GM23248 (cell line): ENCODE data around the gene OR2B2. TPM values are rescaled to one million over a fixed set of nuclear protein-coding genes. Genes with fewer than 3 reads are reported as not detected.
A peak's percentile ranks its signal among the peaks of the same experiment; 100 is the strongest.

Experiments used
- DNase-seq: peaks from one replicate; pipeline ENCODE4 v3.0.0-alpha.2; 2015
- H2AFZ ChIP-seq: fragments of 200-600 bp; sonication (generic); 2 replicates; pipeline ENCODE4 v1.6.1; 2016; ENCODE audit warnings: antibody characterized with exemption
- H3F3A ChIP-seq: fragments of 200-600 bp; sonication (generic); 2 replicates; pipeline ENCODE4 v1.6.1; 2016; ENCODE audit warnings: mild to moderate bottlenecking, antibody characterized with exemption, mixed run types; ENCODE audit not compliant: insufficient read depth
- H3K27ac ChIP-seq: fragments of 200-600 bp; sonication (generic); 2 replicates; pipeline ENCODE4 v1.5.1; 2016; ENCODE audit warnings: mild to moderate bottlenecking
- H3K27me3 ChIP-seq: fragments of 200-600 bp; sonication (generic); replicated peaks from 2 replicates; pipeline ENCODE4 v1.6.1; 2016; ENCODE audit warnings: mild to moderate bottlenecking; ENCODE audit not compliant: insufficient read depth
- H3K36me3 ChIP-seq: fragments of 200-600 bp; sonication (generic); 2 replicates; pipeline ENCODE4 v1.6.1; 2016; ENCODE audit warnings: low read depth, mild to moderate bottlenecking
- H3K4me1 ChIP-seq: fragments of 200-600 bp; sonication (generic); 2 replicates; pipeline ENCODE4 v1.6.1; 2016; ENCODE audit warnings: mild to moderate bottlenecking; ENCODE audit not compliant: insufficient read depth
- H3K4me2 ChIP-seq: fragments of 200-600 bp; sonication (generic); one replicate; pipeline ENCODE4 v1.6.1; 2016; ENCODE audit warnings: mild to moderate bottlenecking; ENCODE audit not compliant: unreplicated experiment
- H3K4me3 ChIP-seq: fragments of 200-600 bp; sonication (generic); 2 replicates; pipeline ENCODE4 v1.5.1; 2016; ENCODE audit warnings: mild to moderate bottlenecking
- H3K79me2 ChIP-seq: fragments of 200-600 bp; sonication (generic); 2 replicates; pipeline ENCODE4 v1.6.1; 2016; ENCODE audit warnings: mild to moderate bottlenecking; ENCODE audit not compliant: insufficient read depth
- H3K9ac ChIP-seq: fragments of 200-600 bp; sonication (generic); 2 replicates; pipeline ENCODE4 v1.6.1; 2016; ENCODE audit warnings: mild to moderate bottlenecking
- H3K9me2 ChIP-seq: fragments of 200-600 bp; sonication (generic); 2 replicates; pipeline ENCODE4 v1.6.1; 2016; ENCODE audit warnings: mixed run types, mild to moderate bottlenecking, moderate library complexity; ENCODE audit not compliant: insufficient read depth
- H3K9me3 ChIP-seq: fragments of 200-600 bp; sonication (generic); one replicate; pipeline ENCODE4 v1.6.1; 2017; ENCODE audit warnings: low read depth
- H4K20me1 ChIP-seq: fragments of 200-600 bp; sonication (generic); 2 replicates; pipeline ENCODE4 v1.6.0; 2016; ENCODE audit not compliant: insufficient read depth
- EZH2 ChIP-seq: fragments of 200-600 bp; sonication (generic); IDR thresholded peaks from 2 replicates; pipeline ENCODE4 v1.6.1; 2018; ENCODE audit warnings: antibody characterized with exemption, mild to moderate bottlenecking; ENCODE audit not compliant: insufficient read depth, poor library complexity, severe bottlenecking
- EZH2phosphoT487 ChIP-seq: fragments of 200-600 bp; sonication (generic); IDR thresholded peaks from 2 replicates; pipeline ENCODE4 v1.6.1; 2018; ENCODE audit warnings: antibody characterized with exemption, moderate library complexity, mild to moderate bottlenecking, low read depth; ENCODE audit not compliant: insufficient read depth
- WGBS, 2 experiments: methylation state at CpG; one replicate each; pipeline ENCODE4 v1.1.6; 2015 to 2017; ENCODE audit warnings: low lambda C conversion rate in 2 of 2, low coverage in 1 of 2; ENCODE audit errors: missing lambda C conversion rate in 2 of 2; 5-methylcytosine and 5-hydroxymethylcytosine counted together
- in situ Hi-C: fragments of 300-500 bp; cut with MboI; formaldehyde crosslinking; loops from 2 replicates; pipeline ENCODE4 v1.15.0; 2020
- polyA plus RNA-seq: library from polyadenylated mRNA; unstranded; fragments of >200 nt; fragmentation: Nextera tagmentation; extraction: Ambion mirVana; gene quantifications from 2 replicates; pipeline ENCODE4 v1.2.1, GENCODE V29; 2016
- total RNA-seq: library from RNA; depleted of rRNA; stranded (reverse); fragments of >200 nt; shearing (Covaris generic); gene quantifications from 2 replicates; pipeline ENCODE4 v1.2.3, GENCODE V29; 2014

OR2B2 gene
- total and polyA plus RNA-seq, 2 experiments from 2014 or later = not detected

DNA sequence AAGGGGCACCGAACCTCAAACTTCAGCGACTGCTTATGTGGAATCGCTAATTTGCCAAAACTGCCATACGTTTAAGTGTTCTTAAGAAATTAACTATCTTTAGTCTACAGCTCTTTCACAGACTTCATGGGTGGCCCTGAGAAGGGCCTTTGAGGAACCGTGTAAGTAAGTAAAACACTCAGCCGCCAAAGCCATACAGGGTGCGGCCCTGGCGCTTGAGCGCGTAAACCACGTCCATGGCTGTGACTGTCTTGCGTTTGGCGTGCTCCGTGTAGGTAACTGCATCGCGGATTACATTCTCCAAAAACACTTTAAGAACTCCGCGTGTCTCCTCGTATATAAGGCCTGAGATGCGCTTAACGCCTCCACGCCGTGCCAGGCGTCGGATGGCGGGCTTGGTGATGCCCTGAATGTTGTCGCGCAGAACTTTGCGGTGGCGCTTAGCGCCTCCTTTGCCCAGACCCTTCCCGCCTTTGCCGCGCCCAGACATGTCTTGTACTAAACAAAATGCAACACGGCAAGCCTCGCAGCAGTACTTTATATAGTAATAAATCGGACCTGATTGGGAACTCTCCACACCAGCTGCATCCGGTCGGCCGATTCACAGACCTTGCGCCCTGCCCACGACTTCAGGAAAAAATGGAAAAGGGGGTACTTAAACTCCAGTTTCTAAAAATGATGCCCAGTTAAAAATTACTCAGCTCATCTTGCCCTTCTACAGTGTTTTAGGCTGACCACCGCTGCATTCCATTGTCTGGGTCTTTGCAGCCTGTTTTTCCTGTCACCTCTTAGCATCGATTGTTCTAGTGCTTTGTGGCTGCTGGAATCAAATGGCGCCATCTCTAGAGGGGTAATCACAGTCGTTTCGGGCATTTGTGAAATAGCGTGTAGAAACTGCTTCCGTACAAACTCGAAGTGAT is 38.9 kb downstream of the OR2B2 start:
- 3 to 4% methylated on average over 50 of the region's 50 CpGs for WGBS, 2 experiments
- in situ Hi-C loops = loop anchor here (25.0 kb wide), 1 partner anchor 1836 kb away; a partner anchor contains a TSS
- peak overlapping the region; percentile 92 for H3K27ac ChIP-seq

DNA sequence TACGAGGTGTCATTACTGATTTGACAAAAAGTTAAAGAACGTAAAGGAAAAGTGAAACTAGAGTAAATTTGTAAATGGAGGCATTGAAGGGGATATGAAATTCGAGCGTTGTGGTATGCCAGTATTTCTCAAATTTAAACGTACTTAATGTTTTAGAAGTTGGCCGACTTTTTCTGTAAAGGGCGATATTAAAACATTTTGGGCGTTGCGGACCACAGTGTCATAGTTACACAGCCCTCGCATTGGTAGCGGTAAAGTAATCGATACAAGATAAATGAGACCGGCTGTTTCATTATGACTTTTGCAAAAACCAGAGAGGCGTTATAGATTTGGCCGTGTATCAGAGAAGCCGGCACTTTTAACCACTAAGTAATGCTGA is 39.6 kb downstream of the OR2B2 start:
- peak overlapping the region; percentile 93 for H3K9ac ChIP-seq
- DNase-seq = no peak
- H3K27me3 ChIP-seq = no peaks in the 10 kb centered on the region
- in situ Hi-C loops = loop anchor here (25.0 kb wide), 1 partner anchor 1835 kb away; a partner anchor contains a TSS
- no peaks in the 10 kb centered on the region for H3K4me1 ChIP-seq
- H2AFZ ChIP-seq = peak overlapping the region; percentile 84
- peak overlapping the region; percentile 92 for H3K27ac ChIP-seq
- TF ChIP-seq EZH2 (no peak), EZH2phosphoT487 (no peak)
- no peaks in the 10 kb centered on the region for H4K20me1 ChIP-seq
- peaks cover 36% of the 10 kb centered on the region for H3F3A ChIP-seq
- no peaks in the 10 kb centered on the region for H3K9me3 ChIP-seq
- H3K36me3 ChIP-seq = no peaks in the 10 kb centered on the region
- peak overlapping the region; percentile 82 for H3K4me3 ChIP-seq
- peak overlapping the region; percentile 90 for H3K4me2 ChIP-seq
- H3K79me2 ChIP-seq = no peaks in the 10 kb centered on the region
- no peaks in the 10 kb centered on the region for H3K9me2 ChIP-seq
- WGBS, 2 experiments = 0 to 2% methylated on average over 16 of the region's 16 CpGs

More for the DNA sequence above, 38.9 kb downstream of the OR2B2 start:
- H3K36me3 ChIP-seq = no peaks in the 10 kb centered on the region
- no peaks in the 10 kb centered on the region for H3K79me2 ChIP-seq
- H3K4me3 ChIP-seq = peak overlapping the region; percentile 82
- H3K4me2 ChIP-seq = peak overlapping the region; percentile 90
- H3F3A ChIP-seq = peaks cover 32% of the 10 kb centered on the region
- no peaks in the 10 kb centered on the region for H3K9me3 ChIP-seq
- peak overlapping the region; percentile 93 for H3K9ac ChIP-seq
- H2AFZ ChIP-seq = peak overlapping the region; percentile 84
- TF ChIP-seq EZH2 (no peak), EZH2phosphoT487 (no peak)
- no peaks in the 10 kb centered on the region for H3K9me2 ChIP-seq
- DNase-seq = peak; percentile 78
- H3K4me1 ChIP-seq = no peaks in the 10 kb centered on the region
- H3K27me3 ChIP-seq = no peaks in the 10 kb centered on the region
- H4K20me1 ChIP-seq = no peaks in the 10 kb centered on the region

DNA sequence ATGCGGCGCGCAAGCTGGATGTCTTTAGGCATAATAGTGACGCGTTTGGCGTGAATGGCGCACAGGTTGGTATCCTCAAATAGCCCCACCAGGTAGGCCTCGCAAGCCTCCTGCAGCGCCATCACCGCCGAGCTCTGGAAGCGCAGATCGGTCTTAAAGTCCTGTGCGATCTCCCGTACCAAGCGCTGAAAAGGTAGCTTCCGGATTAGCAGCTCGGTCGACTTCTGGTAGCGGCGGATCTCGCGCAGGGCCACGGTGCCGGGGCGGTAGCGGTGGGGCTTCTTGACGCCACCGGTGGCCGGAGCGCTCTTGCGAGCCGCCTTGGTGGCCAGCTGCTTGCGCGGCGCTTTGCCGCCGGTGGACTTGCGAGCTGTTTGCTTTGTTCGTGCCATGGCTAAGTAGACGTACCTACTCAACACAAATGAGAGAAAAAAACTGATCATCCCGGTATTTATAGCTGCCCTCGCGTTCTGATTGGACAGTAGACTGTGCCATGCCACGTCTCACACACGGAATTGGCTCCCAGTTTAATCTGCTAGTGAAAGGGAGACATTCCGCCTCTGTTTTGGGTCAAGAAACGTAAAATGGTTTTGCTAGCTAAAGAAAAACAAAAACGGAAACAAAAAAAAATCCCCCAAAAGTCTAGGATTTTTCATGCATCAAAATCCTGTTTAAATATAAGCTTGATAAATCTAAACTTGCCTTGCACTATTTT is 40.1 kb downstream of the OR2B2 start:
- in situ Hi-C loops = loop anchor here (25.0 kb wide), 1 partner anchor 1835 kb away; a partner anchor contains a TSS
- Histone ChIP-seq H3K9ac (peak overlapping the region; percentile 93), H3K4me1 (no peaks in the 10 kb centered on the region), H3K36me3 (no peaks in the 10 kb centered on the region), H3K9me3 (no peaks in the 10 kb centered on the region), H4K20me1 (no peaks in the 10 kb centered on the region), H3K4me2 (peak overlapping the region; percentile 90), H3K9me2 (no peaks in the 10 kb centered on the region), H3K27ac (peak overlapping the region; percentile 92), H3K4me3 (peak overlapping the region; percentile 82), H3F3A (peaks cover 36% of the 10 kb centered on the region), H3K79me2 (no peaks in the 10 kb centered on the region), H2AFZ (peak overlapping the region; percentile 84), H3K27me3 (no peaks in the 10 kb centered on the region)
- DNase-seq = peak; percentile 96
- TF ChIP-seq EZH2phosphoT487 = no peak
- TF ChIP-seq EZH2 = no peak
- WGBS, 2 experiments = 1 to 2% methylated on average over 49 of the region's 49 CpGs

DNA sequence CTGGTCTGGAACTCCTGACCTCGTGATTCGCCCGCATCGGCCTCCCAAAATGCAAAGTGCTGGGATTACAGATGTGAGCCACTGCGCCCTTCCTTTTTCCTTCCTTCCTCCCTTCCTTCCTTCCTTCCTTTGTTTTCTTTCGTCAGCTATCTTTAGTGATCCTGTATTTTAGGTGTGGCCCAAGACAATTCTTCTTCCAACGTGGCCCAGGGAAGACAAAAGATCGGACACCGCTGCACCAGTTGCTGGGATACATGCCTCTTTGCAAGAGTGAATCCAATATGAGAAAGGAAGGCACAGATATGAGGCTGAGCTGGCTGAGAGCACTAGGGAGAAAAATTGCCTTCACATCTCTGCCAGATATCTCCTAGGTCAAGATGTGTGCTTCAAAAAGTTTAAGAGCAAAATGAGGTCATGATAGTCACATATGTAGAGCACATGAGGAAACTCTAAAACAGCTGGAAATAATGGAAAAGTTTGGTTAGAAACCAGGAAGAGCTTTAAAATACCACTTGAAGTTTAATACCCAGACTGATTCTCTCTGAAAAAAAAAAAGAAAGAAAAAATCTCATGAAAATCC is 41.8 kb downstream of the OR2B2 start:
- H3K27me3 ChIP-seq = no peaks in the 10 kb centered on the region
- H3K9ac ChIP-seq = no peak overlapping the region
- peaks cover 7% of the 10 kb centered on the region; the same call in 1 of the 2 replicates for H3K4me1 ChIP-seq
- no peak for DNase-seq
- no peak overlapping the region for H3K4me3 ChIP-seq
- no peak for TF ChIP-seq EZH2
- TF ChIP-seq EZH2phosphoT487 = no peak
- peaks cover 50% of the 10 kb centered on the region for H3F3A ChIP-seq
- in situ Hi-C loops = loop anchor here (25.0 kb wide), 1 partner anchor 1833 kb away; a partner anchor contains a TSS
- WGBS, 2 experiments = 74 to 75% methylated on average over 9 of the region's 9 CpGs
- no peaks in the 10 kb centered on the region for H3K9me2 ChIP-seq
- H3K4me2 ChIP-seq = no peak overlapping the region
- no peaks in the 10 kb centered on the region for H3K36me3 ChIP-seq
- no peaks in the 10 kb centered on the region for H3K9me3 ChIP-seq
- no peaks in the 10 kb centered on the region for H3K79me2 ChIP-seq
- no peak overlapping the region for H3K27ac ChIP-seq
- H2AFZ ChIP-seq = no peak overlapping the region; the same call in 1 of the 2 replicates
- no peaks in the 10 kb centered on the region for H4K20me1 ChIP-seq
